NCI-H1048 (cell line): ENCODE results near the gene POLD1.
"Not testable (repeated sequence)": the region's sequence is repeated elsewhere in the genome, so short reads cannot be mapped to it uniquely, and the experiment has no call there.

ENCODE experiments used
- DNase-seq: peaks from one replicate; lab custom pipeline; 2025; lab: John Stamatoyannopoulos, UW

The POLD1 gene

GRCh38 chr19:50383852-50384684, at the start of gene POLD1:
TSS of gene POLD1 (plus strand) at chr19:50384347. CDS start at chr19:50398852, 14,505 bp downstream.
- peak; percentile 97 for DNase-seq

- no peak for DNase-seq
Measured at GRCh38 chr19:50334741-50335421, 49.3 kb upstream of the POLD1 start.

- not testable (repeated sequence) for DNase-seq
Measured at GRCh38 chr19:50337031-50337430, 47.1 kb upstream of the POLD1 start.

GRCh38 chr19:50340331-50340730, 43.8 kb upstream of the POLD1 start:
- no peak for DNase-seq

GRCh38 chr19:50341091-50341564, 43.0 kb upstream of the POLD1 start:
- no peak for DNase-seq

- no peak for DNase-seq
Measured at GRCh38 chr19:50344661-50345318, 39.4 kb upstream of the POLD1 start.

- DNase-seq: not testable (repeated sequence)
Measured at GRCh38 chr19:50347089-50347581, 37.0 kb upstream of the POLD1 start.

- DNase-seq: no peak
Measured at GRCh38 chr19:50349277-50350057, 34.7 kb upstream of the POLD1 start.

- DNase-seq: no peak
Measured at GRCh38 chr19:50352242-50352641, 31.9 kb upstream of the POLD1 start.

- not testable (repeated sequence) for DNase-seq
Measured at GRCh38 chr19:50353487-50353880, 30.7 kb upstream of the POLD1 start.

- no peak for DNase-seq
Measured at GRCh38 chr19:50356691-50357177, 27.4 kb upstream of the POLD1 start.

- DNase-seq: no peak
Measured at GRCh38 chr19:50357178-50358100, 26.7 kb upstream of the POLD1 start.

- no peak for DNase-seq
Measured at GRCh38 chr19:50358483-50359327, 25.4 kb upstream of the POLD1 start.

- DNase-seq: no peak
Measured at GRCh38 chr19:50359328-50359818, 24.8 kb upstream of the POLD1 start.

GRCh38 chr19:50361290-50362029, 22.7 kb upstream of the POLD1 start:
- DNase-seq: no peak

- DNase-seq: no peak
Measured at GRCh38 chr19:50362030-50362412, 22.1 kb upstream of the POLD1 start.

GRCh38 chr19:50362656-50363424, 21.3 kb upstream of the POLD1 start:
- DNase-seq: no peak
